Measurements from ENCODE around the gene RAB35.

DNA sequence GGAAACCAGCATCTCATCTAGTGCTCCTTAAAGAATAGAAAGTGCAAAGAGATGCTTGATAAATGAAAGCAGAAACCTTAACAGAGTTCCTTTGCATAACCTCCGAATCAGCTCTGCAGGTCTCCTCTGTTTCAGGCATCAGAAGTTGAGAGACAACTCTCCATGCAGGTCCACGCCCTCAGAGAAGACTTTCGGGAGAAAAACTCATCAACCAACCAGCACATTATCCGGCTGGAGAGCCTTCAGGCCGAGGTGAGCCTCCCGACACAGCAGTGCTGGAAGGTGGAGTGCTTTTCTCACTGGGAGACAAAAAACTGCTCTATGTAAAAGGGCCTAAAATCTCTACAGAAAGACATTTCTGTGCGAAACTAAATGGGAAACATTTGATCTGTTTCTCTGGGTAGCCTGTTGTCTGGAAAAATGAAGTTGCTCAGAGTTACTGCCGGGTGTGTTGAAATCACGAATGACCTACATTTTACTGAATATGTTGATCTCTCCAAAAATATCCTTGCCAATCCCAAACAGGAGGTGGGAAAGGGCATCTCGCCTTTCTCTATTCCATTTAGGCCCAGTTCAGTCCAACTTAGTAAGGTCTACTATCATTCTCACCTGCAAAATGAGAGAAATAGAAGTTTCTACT, 54.9 kb downstream of the RAB35 start:
- TF ChIP-seq, protein P1, sequence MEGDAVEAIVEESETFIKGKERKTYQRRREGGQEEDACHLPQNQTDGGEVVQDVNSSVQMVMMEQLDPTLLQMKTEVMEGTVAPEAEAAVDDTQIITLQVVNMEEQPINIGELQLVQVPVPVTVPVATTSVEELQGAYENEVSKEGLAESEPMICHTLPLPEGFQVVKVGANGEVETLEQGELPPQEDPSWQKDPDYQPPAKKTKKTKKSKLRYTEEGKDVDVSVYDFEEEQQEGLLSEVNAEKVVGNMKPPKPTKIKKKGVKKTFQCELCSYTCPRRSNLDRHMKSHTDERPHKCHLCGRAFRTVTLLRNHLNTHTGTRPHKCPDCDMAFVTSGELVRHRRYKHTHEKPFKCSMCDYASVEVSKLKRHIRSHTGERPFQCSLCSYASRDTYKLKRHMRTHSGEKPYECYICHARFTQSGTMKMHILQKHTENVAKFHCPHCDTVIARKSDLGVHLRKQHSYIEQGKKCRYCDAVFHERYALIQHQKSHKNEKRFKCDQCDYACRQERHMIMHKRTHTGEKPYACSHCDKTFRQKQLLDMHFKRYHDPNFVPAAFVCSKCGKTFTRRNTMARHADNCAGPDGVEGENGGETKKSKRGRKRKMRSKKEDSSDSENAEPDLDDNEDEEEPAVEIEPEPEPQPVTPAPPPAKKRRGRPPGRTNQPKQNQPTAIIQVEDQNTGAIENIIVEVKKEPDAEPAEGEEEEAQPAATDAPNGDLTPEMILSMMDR (tag by site-specific recombination; IDR thresholded peaks at IDR 0.05), result no peak
- TF ChIP-seq SP2 (tag by site-specific recombination; IDR thresholded peaks at IDR 0.05), result no peak
- TF ChIP-seq ZNF138 (tag by site-specific recombination; IDR thresholded peaks at IDR 0.05; ENCODE audit: borderline replicate concordance), result no peak
- TF ChIP-seq ZNF561 (tag by site-specific recombination; IDR thresholded peaks at IDR 0.05; ENCODE audit: borderline replicate concordance), result no peak
- no peak for TF ChIP-seq ZNF510 (tag by site-specific recombination; IDR thresholded peaks at IDR 0.05; ENCODE audit: insufficient replicate concordance)
- TF ChIP-seq, protein P2, sequence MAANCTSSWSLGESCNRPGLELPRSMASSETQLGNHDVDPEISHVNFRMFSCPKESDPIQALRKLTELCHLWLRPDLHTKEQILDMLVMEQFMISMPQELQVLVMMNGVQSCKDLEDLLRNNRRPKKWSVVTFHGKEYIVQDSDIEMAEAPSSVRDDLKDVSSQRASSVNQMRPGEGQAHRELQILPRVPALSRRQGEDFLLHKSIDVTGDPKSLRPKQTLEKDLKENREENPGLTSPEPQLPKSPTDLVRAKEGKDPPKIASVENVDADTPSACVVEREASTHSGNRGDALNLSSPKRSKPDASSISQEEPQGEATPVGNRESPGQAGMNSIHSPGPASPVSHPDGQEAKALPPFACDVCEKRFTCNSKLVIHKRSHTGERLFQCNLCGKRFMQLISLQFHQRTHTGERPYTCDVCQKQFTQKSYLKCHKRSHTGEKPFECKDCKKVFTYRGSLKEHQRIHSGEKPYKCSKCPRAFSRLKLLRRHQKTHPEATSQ (tag by site-specific recombination; IDR thresholded peaks at IDR 0.05), result no peak
- TF ChIP-seq GFI1B (tag by site-specific recombination; IDR thresholded peaks at IDR 0.05), result no peak
- no peak for TF ChIP-seq ZNF623 (tag by site-specific recombination; IDR thresholded peaks at IDR 0.05)
- TF ChIP-seq ZNF785 (tag by site-specific recombination; IDR thresholded peaks at IDR 0.05), result no peak
- TF ChIP-seq YY1 (tag by site-specific recombination; IDR thresholded peaks at IDR 0.05), result no peak
- TF ChIP-seq, protein P3, sequence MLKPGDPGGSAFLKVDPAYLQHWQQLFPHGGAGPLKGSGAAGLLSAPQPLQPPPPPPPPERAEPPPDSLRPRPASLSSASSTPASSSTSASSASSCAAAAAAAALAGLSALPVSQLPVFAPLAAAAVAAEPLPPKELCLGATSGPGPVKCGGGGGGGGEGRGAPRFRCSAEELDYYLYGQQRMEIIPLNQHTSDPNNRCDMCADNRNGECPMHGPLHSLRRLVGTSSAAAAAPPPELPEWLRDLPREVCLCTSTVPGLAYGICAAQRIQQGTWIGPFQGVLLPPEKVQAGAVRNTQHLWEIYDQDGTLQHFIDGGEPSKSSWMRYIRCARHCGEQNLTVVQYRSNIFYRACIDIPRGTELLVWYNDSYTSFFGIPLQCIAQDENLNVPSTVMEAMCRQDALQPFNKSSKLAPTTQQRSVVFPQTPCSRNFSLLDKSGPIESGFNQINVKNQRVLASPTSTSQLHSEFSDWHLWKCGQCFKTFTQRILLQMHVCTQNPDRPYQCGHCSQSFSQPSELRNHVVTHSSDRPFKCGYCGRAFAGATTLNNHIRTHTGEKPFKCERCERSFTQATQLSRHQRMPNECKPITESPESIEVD (tag by site-specific recombination; IDR thresholded peaks at IDR 0.05), result no peak
- TF ChIP-seq, protein P4, sequence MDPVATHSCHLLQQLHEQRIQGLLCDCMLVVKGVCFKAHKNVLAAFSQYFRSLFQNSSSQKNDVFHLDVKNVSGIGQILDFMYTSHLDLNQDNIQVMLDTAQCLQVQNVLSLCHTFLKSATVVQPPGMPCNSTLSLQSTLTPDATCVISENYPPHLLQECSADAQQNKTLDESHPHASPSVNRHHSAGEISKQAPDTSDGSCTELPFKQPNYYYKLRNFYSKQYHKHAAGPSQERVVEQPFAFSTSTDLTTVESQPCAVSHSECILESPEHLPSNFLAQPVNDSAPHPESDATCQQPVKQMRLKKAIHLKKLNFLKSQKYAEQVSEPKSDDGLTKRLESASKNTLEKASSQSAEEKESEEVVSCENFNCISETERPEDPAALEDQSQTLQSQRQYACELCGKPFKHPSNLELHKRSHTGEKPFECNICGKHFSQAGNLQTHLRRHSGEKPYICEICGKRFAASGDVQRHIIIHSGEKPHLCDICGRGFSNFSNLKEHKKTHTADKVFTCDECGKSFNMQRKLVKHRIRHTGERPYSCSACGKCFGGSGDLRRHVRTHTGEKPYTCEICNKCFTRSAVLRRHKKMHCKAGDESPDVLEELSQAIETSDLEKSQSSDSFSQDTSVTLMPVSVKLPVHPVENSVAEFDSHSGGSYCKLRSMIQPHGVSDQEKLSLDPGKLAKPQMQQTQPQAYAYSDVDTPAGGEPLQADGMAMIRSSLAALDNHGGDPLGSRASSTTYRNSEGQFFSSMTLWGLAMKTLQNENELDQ (tag by site-specific recombination; IDR thresholded peaks at IDR 0.05; ENCODE audit: low read depth), result no peak
- TF ChIP-seq ZNF274 (IDR thresholded peaks at IDR 0.05; ENCODE audit: low read length), result no peak
- TF ChIP-seq ZNF274 (tag by site-specific recombination; IDR thresholded peaks at IDR 0.05; ENCODE audit: borderline replicate concordance), result no peak
- no peak for TF ChIP-seq KLF1 (tag by site-specific recombination; IDR thresholded peaks at IDR 0.05)

Data from HEK293 (cell line).